ENCODE data around the gene HIPK4.

HIPK4 gene

DNA sequence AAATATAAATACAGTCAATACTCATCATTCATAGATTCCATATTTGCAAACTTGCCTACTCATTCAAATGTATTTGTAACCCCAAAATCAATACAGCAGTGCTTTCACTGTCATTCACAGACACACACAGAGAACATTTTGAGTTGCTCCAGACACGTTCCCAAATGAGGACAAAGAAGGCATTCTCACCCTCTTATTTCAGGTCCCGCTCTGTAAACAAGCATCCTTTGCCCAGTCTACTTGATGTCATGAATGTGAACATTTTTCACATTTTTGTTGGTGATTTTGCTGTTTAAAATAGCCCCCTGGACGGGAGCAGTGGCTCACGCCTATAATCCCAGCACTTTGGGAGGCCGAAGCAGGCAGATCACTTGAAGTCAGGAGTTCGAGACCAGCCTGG is 57.3 kb downstream of the HIPK4 start:
- Histone ChIP-seq H3K27ac (ENCODE audit: low read depth, low read length) (no peak overlapping the region), H3K36me3 (ENCODE audit: insufficient read depth, low read length) (no peaks in the 10 kb centered on the region), H3K4me1 (ENCODE audit: control insufficient read depth, insufficient read depth, low read length, unreplicated experiment) (no peaks in the 10 kb centered on the region), H3K27me3 (ENCODE audit: insufficient read depth, low read length) (no peaks in the 10 kb centered on the region), H3K79me2 (ENCODE audit: control insufficient read depth, insufficient read depth, low read length, unreplicated experiment) (peaks cover 2% of the 10 kb centered on the region), H3K4me3 (ENCODE audit: low read depth, low read length) (no peak overlapping the region), H2AFZ (ENCODE audit: low read length, unreplicated experiment) (no peak overlapping the region)

- Histone ChIP-seq H3K36me3 (ENCODE audit: insufficient read depth, low read length) (no peaks in the 10 kb centered on the region), H3K4me3 (ENCODE audit: low read depth, low read length) (no peak overlapping the region), H3K27ac (ENCODE audit: low read depth, low read length) (no peak overlapping the region), H3K4me1 (ENCODE audit: control insufficient read depth, insufficient read depth, low read length, unreplicated experiment) (no peaks in the 10 kb centered on the region), H3K79me2 (ENCODE audit: control insufficient read depth, insufficient read depth, low read length, unreplicated experiment) (no peaks in the 10 kb centered on the region), H2AFZ (ENCODE audit: low read length, unreplicated experiment) (no peak overlapping the region), H3K27me3 (ENCODE audit: insufficient read depth, low read length) (no peaks in the 10 kb centered on the region)
Measured at GRCh38 chr19:40331052-40331451, 58.9 kb downstream of the HIPK4 start.

Data from ACC112 (cell line).